GM10248 (cell line): ENCODE measurements around the gene MAP3K5.
A peak's percentile ranks its signal among the peaks of the same experiment; 100 is the strongest.
"Not testable (repeated sequence)": the region's sequence is repeated elsewhere in the genome, so short reads cannot be mapped to it uniquely, and the experiment has no call there.

Experiments
- CTCF ChIA-PET: fragments of 300-600 bp; sonication (Branson Sonifier 250); formaldehyde crosslinking; extraction: SDS; loops from one replicate; lab custom pipeline; 2021; ENCODE audit warnings: antibody characterized with exemption; lab: Yijun Ruan, JAX
- POLR2A ChIA-PET: fragments of 350-650 bp; sonication (Branson Sonifier 250); formaldehyde crosslinking; extraction: SDS; loops from one replicate; lab custom pipeline; 2020; ENCODE audit warnings: antibody characterized with exemption; lab: Yijun Ruan, JAX
- DNase-seq: peaks from one replicate; pipeline ENCODE4 v3.0.0; 2012; ENCODE audit errors: extremely low spot score
- TF ChIP-seq, protein P1 (sequence below): IDR thresholded peaks from 2 replicates; pipeline ENCODE4 v1.5.1; 2012; ENCODE audit warnings: mild to moderate bottlenecking, low read depth; ENCODE audit errors: extremely low read depth, missing control alignments, control extremely low read depth

The MAP3K5 gene

DNA sequence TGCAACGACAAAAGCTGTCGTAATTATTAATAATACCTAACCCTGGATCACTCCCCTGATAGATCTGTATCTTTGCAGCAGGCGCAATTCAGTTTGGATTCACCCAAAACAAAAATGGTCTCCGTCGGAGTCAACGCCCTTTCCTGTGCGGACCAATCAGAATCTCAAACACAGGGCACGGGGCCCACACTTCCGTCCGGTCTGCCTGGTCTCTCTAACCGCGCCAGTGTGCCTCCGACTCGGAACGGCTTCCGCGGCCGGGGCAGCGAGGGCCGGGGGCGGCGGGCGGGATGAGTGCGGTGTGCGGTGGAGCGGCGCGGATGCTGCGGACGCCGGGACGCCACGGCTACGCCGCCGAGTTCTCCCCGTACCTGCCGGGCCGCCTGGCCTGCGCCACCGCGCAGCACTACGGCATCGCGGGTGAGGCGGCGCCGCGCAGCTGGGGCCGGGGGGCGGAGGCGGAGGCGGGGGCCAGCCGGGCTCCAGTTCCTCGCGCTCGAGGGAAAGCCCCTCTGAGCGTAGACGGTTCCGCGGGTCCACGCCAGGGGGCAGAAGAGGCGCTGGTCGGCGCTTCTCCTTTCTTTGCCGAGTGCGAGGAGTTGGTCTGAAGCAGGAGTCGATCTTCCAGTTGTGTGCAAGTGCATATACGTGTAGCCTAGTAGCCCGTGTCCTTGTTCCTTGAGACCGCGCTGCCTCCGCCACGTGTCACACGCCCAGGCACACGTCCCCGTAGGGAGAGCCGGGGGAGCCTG is 30.3 kb upstream of the MAP3K5 start, which contains the start of gene PEX7:
PEX7 (plus strand) TSS at position 217 of the 752 bp plus-strand sequence; CDS start at position 291, 74 bp downstream.
- ChIA-PET CTCF (interaction anchor here (0.9 to 2.7 kb wide), 15 partner anchors 9 to 226 kb away, joined by 3 to 17 read pairs (median 4); partner anchors contain the start of gene MAP3K5), POLR2A (interaction anchor here (0.6 kb wide), 1 partner anchor 375 kb away, joined by 3 read pairs; no protein-coding TSS in a partner anchor)
- TF ChIP-seq, protein P1, sequence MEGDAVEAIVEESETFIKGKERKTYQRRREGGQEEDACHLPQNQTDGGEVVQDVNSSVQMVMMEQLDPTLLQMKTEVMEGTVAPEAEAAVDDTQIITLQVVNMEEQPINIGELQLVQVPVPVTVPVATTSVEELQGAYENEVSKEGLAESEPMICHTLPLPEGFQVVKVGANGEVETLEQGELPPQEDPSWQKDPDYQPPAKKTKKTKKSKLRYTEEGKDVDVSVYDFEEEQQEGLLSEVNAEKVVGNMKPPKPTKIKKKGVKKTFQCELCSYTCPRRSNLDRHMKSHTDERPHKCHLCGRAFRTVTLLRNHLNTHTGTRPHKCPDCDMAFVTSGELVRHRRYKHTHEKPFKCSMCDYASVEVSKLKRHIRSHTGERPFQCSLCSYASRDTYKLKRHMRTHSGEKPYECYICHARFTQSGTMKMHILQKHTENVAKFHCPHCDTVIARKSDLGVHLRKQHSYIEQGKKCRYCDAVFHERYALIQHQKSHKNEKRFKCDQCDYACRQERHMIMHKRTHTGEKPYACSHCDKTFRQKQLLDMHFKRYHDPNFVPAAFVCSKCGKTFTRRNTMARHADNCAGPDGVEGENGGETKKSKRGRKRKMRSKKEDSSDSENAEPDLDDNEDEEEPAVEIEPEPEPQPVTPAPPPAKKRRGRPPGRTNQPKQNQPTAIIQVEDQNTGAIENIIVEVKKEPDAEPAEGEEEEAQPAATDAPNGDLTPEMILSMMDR = peak; percentile 79
- DNase-seq = peak; percentile 91

DNA sequence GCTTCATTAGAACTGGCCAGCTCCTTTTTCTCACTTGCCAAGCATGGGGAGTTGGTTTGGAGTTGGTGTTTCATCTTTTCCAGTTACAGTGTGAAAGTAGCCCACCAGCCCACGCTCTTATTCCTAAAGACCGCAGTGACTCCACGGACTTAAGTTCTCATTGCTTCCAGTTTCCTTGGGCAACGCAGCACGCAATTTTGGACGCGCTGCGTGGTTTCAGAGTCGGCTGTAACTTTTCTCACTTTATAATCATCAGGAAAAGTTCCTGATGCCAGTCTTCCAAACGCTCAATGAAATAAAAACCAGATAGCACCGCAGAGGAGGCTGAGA is 29.7 kb upstream of the MAP3K5 start:
- TF ChIP-seq, protein P1 = no peak
- ChIA-PET CTCF (interaction anchor here (0.6 to 2.7 kb wide), 13 partner anchors 10 to 226 kb away, joined by 3 to 17 read pairs (median 3); partner anchors contain the start of gene MAP3K5), POLR2A (interaction anchor here (0.6 kb wide), 1 partner anchor 376 kb away, joined by 3 read pairs; no protein-coding TSS in a partner anchor)
- DNase-seq = no peak

DNA sequence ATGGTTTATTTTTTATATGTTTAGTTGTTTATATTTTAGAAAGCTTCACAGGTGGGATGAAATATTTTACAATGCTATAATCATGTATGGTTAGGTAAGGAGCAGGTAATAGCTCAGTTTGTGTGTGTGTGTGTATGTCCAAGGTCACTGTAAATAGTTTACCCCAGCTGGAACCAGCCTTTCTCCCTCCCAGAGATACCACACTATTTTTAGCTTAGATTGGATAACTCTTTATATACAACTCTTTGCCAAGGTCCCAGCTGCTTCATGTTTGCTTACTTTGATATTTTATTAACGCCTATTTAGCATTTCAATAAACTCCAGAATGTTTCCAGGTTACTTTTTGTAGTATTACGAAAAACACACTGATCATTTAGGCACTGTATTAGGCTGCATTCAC is 28.3 kb upstream of the MAP3K5 start:
- TF ChIP-seq, protein P1 = no peak
- ChIA-PET POLR2A (no interaction called here), CTCF (interaction anchor here (1.0 to 1.1 kb wide), 2 partner anchors 25 to 175 kb away, joined by 3 to 6 read pairs; no protein-coding TSS in a partner anchor)
- no peak for DNase-seq

DNA sequence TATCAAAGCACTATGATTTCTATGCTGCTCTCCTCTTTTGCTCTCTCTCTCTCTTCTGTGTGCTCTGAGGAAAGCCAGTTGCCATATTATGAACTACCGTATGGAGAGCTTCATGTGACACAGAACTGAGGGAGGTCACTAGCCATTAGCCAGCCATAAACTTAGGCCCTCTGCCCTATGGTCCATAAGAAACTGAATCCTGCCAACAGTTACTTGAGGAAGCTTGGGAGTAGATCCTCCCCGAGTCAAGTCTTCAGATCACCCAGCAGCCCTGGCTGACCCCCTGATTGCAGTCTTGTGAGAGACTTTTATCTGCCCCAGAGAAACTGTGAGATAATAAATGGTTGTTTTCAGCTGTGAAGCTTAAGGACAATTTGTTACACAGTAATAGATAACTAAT is 24.4 kb upstream of the MAP3K5 start:
- TF ChIP-seq, protein P1 = no peak
- no peak for DNase-seq
- ChIA-PET CTCF (interaction anchor here (1.7 to 1.8 kb wide), 2 partner anchors 24 to 172 kb away, joined by 4 to 7 read pairs; partner anchors contain the start of gene MAP3K5), POLR2A (no interaction called here)

DNA sequence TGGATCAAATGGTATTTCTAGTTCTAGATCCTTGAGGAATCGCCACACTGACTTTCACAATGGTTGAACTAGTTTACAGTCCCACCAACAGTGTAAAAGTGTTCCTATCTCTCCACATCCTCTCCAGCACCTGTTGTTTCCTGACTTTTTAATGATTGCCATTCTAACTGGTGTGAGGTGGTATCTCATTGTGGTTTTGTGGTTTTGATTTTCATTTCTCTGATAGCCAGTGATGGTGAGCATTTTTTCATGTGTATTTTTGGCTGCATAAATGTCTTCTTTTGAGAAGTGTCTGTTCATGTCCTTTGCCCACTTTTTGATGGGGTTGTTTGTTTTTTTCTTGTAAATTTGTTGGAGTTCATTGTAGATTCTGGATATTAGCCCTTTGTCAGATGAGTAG is 23.3 kb upstream of the MAP3K5 start:
- DNase-seq, POLR2A ChIA-PET: not testable (repeated sequence)
- CTCF ChIA-PET = interaction anchor here (1.7 kb wide), 1 partner anchor 171 kb away, joined by 7 read pairs; no protein-coding TSS in a partner anchor

DNA sequence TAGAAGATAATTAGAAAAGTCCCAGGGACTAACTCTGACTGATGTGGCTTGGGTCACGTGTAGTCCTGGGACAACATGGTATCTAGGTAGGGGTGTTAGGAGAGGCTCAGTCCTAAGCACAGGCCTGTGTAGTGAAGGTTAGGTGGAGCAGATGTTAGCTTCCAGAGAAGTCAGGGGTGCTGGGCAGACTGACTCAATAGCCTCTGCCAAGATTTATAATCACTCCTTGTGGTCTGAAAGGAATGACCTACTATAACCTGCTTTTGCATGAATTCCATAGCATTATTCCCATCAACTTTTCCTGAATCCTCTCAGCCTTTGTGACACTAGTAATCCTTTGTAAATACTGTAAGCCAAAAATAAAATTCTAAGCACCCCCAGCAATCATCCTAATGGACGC is 19.9 kb upstream of the MAP3K5 start:
- ChIA-PET POLR2A (no interaction called here), CTCF (interaction anchor here (0.8 to 1.5 kb wide), 2 partner anchors 9 to 20 kb away, joined by 3 to 5 read pairs; partner anchors contain the start of gene MAP3K5)
- DNase-seq = no peak
- TF ChIP-seq, protein P1 = no peak

DNA sequence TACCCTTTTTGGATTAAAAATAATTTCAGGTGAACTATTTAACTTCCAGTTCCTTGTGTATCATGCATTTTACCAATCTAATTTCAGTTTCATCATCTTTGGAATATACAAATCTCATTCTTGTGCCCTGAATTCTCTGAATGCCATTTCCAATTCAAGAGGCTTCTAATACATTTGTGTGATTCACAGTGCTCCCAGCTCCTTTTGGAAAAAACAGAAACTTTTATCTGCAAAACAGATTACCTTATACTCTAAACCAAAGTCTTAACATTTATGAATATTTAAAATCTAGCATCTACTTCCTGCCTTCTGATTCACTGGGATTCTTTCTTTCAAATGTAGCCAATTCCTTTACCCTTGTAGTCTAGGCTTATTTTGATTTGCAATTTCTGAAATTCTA is 19.0 kb upstream of the MAP3K5 start:
- ChIA-PET CTCF (interaction anchor here (0.7 to 1.8 kb wide), 3 partner anchors 10 to 19 kb away, joined by 3 to 5 read pairs (median 3); partner anchors contain the start of gene MAP3K5), POLR2A (no interaction called here)
- DNase-seq = no peak
- TF ChIP-seq, protein P1 = no peak
